GM23338 (cell line): ENCODE results near the gene COL1A1. TPM values are rescaled to one million over a fixed set of nuclear protein-coding genes. Genes with fewer than 3 reads are reported as not detected.

Experiments
- ATAC-seq: fragments of 200-7000 bp; cut with Tn5 transposase; 3 replicates; pipeline ENCODE4 v1.9.1; 2020
- DNase-seq: peaks from one replicate; pipeline ENCODE4 v3.0.0-alpha.2; 2015; ENCODE audit warnings: low spot score
- H2AFZ ChIP-seq: fragments of 200-600 bp; sonication (generic); 2 replicates; pipeline ENCODE4 v1.8.0; 2016; ENCODE audit warnings: antibody characterized with exemption, mild to moderate bottlenecking, moderate library complexity
- H3F3A ChIP-seq: fragments of 200-600 bp; sonication (generic); replicated peaks from 2 replicates; pipeline ENCODE4 v1.8.0; 2017; ENCODE audit warnings: antibody characterized with exemption, mixed run types, low read depth
- H3K27ac ChIP-seq: fragments of 200-600 bp; sonication (generic); 2 replicates; pipeline ENCODE4 v1.6.1; 2016; ENCODE audit warnings: low read depth
- H3K27me3 ChIP-seq: fragments of 200-600 bp; sonication (generic); 2 replicates; pipeline ENCODE4 v1.8.0; 2016; ENCODE audit warnings: mild to moderate bottlenecking, mixed run types, moderate library complexity; ENCODE audit not compliant: insufficient read depth
- H3K36me3 ChIP-seq: fragments of 200-600 bp; sonication (generic); 2 replicates; pipeline ENCODE4 v1.8.0; 2016; ENCODE audit warnings: mild to moderate bottlenecking; ENCODE audit not compliant: insufficient read depth
- H3K4me1 ChIP-seq: fragments of 200-600 bp; sonication (generic); 2 replicates; pipeline ENCODE4 v1.8.0; 2016; ENCODE audit warnings: mild to moderate bottlenecking, moderate library complexity; ENCODE audit not compliant: insufficient read depth
- H3K4me2 ChIP-seq: fragments of 200-600 bp; sonication (generic); 2 replicates; pipeline ENCODE4 v1.7.1; 2017; ENCODE audit warnings: mixed run types
- H3K4me3 ChIP-seq: fragments of 200-600 bp; sonication (generic); 2 replicates; pipeline ENCODE4 v1.6.1; 2016; ENCODE audit warnings: mixed run types
- H3K79me2 ChIP-seq: fragments of 200-600 bp; sonication (generic); replicated peaks from 2 replicates; pipeline ENCODE4 v1.8.0; 2017; ENCODE audit warnings: mild to moderate bottlenecking; ENCODE audit not compliant: insufficient read depth
- H3K9me2 ChIP-seq: fragments of 200-600 bp; sonication (generic); 2 replicates; pipeline ENCODE4 v1.8.0; 2017; ENCODE audit not compliant: insufficient read depth
- H4K20me1 ChIP-seq: fragments of 200-600 bp; sonication (generic); replicated peaks from 2 replicates; pipeline ENCODE4 v1.8.0; 2017; ENCODE audit warnings: mild to moderate bottlenecking; ENCODE audit not compliant: insufficient read depth
- H3K27ac Mint-ChIP-seq: 2 replicates; pipeline ENCODE4 v1.8.0; 2020; ENCODE audit warnings: inconsistent platforms, mild to moderate bottlenecking, moderate library complexity, mixed read lengths
- H3K27me3 Mint-ChIP-seq: 3 replicates; pipeline ENCODE4 v1.8.0; 2022; ENCODE audit warnings: low read depth, mild to moderate bottlenecking, moderate library complexity, mixed read lengths, inconsistent platforms; ENCODE audit not compliant: insufficient read depth, poor library complexity
- H3K36me3 Mint-ChIP-seq: 3 replicates; pipeline ENCODE4 v1.8.0; 2021; ENCODE audit warnings: low read depth, mild to moderate bottlenecking, inconsistent platforms, moderate library complexity, mixed read lengths
- H3K4me1 Mint-ChIP-seq: 3 replicates; pipeline ENCODE4 v1.8.0; 2020; ENCODE audit warnings: mild to moderate bottlenecking, inconsistent platforms, mixed read lengths
- H3K4me3 Mint-ChIP-seq: 3 replicates; pipeline ENCODE4 v1.8.0; 2021; ENCODE audit warnings: moderate library complexity, mild to moderate bottlenecking, inconsistent platforms, mixed read lengths
- H3K9me3 Mint-ChIP-seq: 3 replicates; pipeline ENCODE4 v1.8.0; 2020; ENCODE audit warnings: moderate library complexity, mild to moderate bottlenecking, inconsistent platforms, mixed read lengths
- CREB1 ChIP-seq: fragments of 250-450 bp; sonication (Bioruptor Pico); IDR thresholded peaks from 2 replicates; pipeline ENCODE4 v1.5.0; 2020; ENCODE audit warnings: low read depth, mild to moderate bottlenecking, moderate library complexity
- CTCF ChIP-seq, 2 experiments: fragments of 200-600 bp in 1 of 2; sonication (generic) in 1 of 2; conservative IDR thresholded peaks; 2 replicates each; pipeline versions ENCODE4 v1.5.1 to v1.6.1; 2016 to 2017; ENCODE audit warnings: antibody characterized with exemption in 2 of 2, low read depth in 2 of 2, mild to moderate bottlenecking in 2 of 2, moderate library complexity in 1 of 2
- ETS1 ChIP-seq: IDR thresholded peaks from 2 replicates; pipeline ENCODE4 v1.6.1; 2016; ENCODE audit warnings: antibody characterized with exemption
- EZH2 ChIP-seq: fragments of 200-600 bp; sonication (generic); IDR thresholded peaks from one replicate; pipeline ENCODE4 v1.8.0; 2017; ENCODE audit warnings: antibody characterized with exemption, mild to moderate bottlenecking, low read depth; ENCODE audit not compliant: unreplicated experiment
- EZH2phosphoT487 ChIP-seq: fragments of 200-600 bp; sonication (generic); IDR thresholded peaks from one replicate; pipeline ENCODE4 v1.8.1; 2018; ENCODE audit warnings: antibody characterized with exemption; ENCODE audit not compliant: unreplicated experiment
- JUNB ChIP-seq: IDR thresholded peaks from one replicate; pipeline ENCODE4 v1.6.1; 2016; ENCODE audit warnings: antibody characterized with exemption; ENCODE audit not compliant: unreplicated experiment
- NANOG ChIP-seq: IDR thresholded peaks from 2 replicates; pipeline ENCODE4 v1.6.1; 2016; ENCODE audit warnings: antibody characterized with exemption, borderline replicate concordance
- POLR2AphosphoS5 ChIP-seq: IDR thresholded peaks from 2 replicates; pipeline ENCODE4 v1.6.1; 2016; ENCODE audit warnings: antibody characterized with exemption, low read depth
- REST ChIP-seq: IDR thresholded peaks from one replicate; pipeline ENCODE4 v1.6.1; 2018; ENCODE audit warnings: antibody characterized with exemption; ENCODE audit not compliant: unreplicated experiment
- STAT1 ChIP-seq: IDR thresholded peaks from one replicate; pipeline ENCODE4 v1.6.1; 2016; ENCODE audit warnings: antibody characterized with exemption; ENCODE audit not compliant: unreplicated experiment
- ZNF114 ChIP-seq: fragments of 250-450 bp; sonication (Bioruptor Pico); IDR thresholded peaks from 2 replicates; pipeline ENCODE4 v1.5.0; 2020; ENCODE audit warnings: mild to moderate bottlenecking, moderate library complexity
- ZNF331 ChIP-seq: fragments of 250-450 bp; sonication (Bioruptor Pico); IDR thresholded peaks from 2 replicates; pipeline ENCODE4 v1.5.0; 2020; ENCODE audit warnings: low read depth, mild to moderate bottlenecking, moderate library complexity
- polyA plus RNA-seq: library from polyadenylated mRNA; unstranded; fragments of >200 nt; fragmentation: Nextera tagmentation; extraction: Ambion mirVana; gene quantifications from 2 replicates; pipeline ENCODE4 v1.2.1, GENCODE V29; 2016
- total RNA-seq: library from RNA; depleted of rRNA; stranded (reverse); fragments of >200 nt; shearing (Covaris generic); gene quantifications from 2 replicates; pipeline ENCODE4 v1.2.3, GENCODE V29; 2014

Gene COL1A1
- total and polyA plus RNA-seq, 2 experiments from 2014 or later, result 21.2 to 34.3 TPM

GRCh38 chr17:50221864-50222545 is 20.6 kb upstream of the COL1A1 start:
- no peaks in the 10 kb centered on the region for H3K27me3 ChIP-seq
- no peak for DNase-seq
- no peaks in the 10 kb centered on the region for H4K20me1 ChIP-seq
- H3K4me1 ChIP-seq, result no peaks in the 10 kb centered on the region
- H3K27ac ChIP-seq, result no peak overlapping the region
- Mint-ChIP-seq H3K27me3 (peaks cover 5% of the 10 kb centered on the region), H3K4me3 (no peak overlapping the region), H3K9me3 (peaks cover 30% of the 10 kb centered on the region), H3K4me1 (peaks cover 23% of the 10 kb centered on the region), H3K27ac (no peak overlapping the region), H3K36me3 (peaks cover 17% of the 10 kb centered on the region)
- ATAC-seq, result no peak
- H2AFZ ChIP-seq, result peak overlapping the region; percentile 49; the same call in 1 of the 2 replicates
- H3K4me3 ChIP-seq, result no peak overlapping the region
- peaks cover 5% of the 10 kb centered on the region; the same call in 1 of the 2 replicates for H3K9me2 ChIP-seq
- no peak overlapping the region for H3K4me2 ChIP-seq
- no peaks in the 10 kb centered on the region for H3K79me2 ChIP-seq
- TF ChIP-seq EZH2, result no peak
- no peak for TF ChIP-seq ZNF331 (CRISPR knock-in tag)
- TF ChIP-seq EZH2phosphoT487, result no peak
- no peak for TF ChIP-seq ETS1
- TF ChIP-seq STAT1, result no peak
- no peak for TF ChIP-seq NANOG
- TF ChIP-seq JUNB, result no peak
- TF ChIP-seq ZNF114 (CRISPR knock-in tag), result no peak
- no peak for TF ChIP-seq CTCF (conservative IDR thresholded peaks at IDR 0.05; ENCODE audit: low read depth in 2 of 2)
- no peak for TF ChIP-seq CREB1
- TF ChIP-seq POLR2AphosphoS5, result no peak
- no peak for TF ChIP-seq REST
- no peaks in the 10 kb centered on the region for H3F3A ChIP-seq
- no peaks in the 10 kb centered on the region for H3K36me3 ChIP-seq
